ENCODE data around the gene TMCC1.

- TF ChIP-seq EP300 (IDR thresholded peaks at IDR 0.05; ENCODE audit: low read depth) (no peak), CTCF (IDR thresholded peaks at IDR 0.05) (no peak)
Measured at GRCh38 chr3:129656659-129657247, 236.8 kb downstream of the TMCC1 start.

Measured in transverse colon (tissue), 3 donors.